HG03469 (cell line): ENCODE results near the gene PLEKHB1.
"Not testable (repeated sequence)": the region's sequence is repeated elsewhere in the genome, so short reads cannot be mapped to it uniquely, and the experiment has no call there.

Experiments used
- ATAC-seq: cut with Tn5 transposase; IDR thresholded peaks from one replicate; pipeline ENCODE4 v1.9.1; 2021; ENCODE audit warnings: mild to moderate bottlenecking, moderate library complexity, moderate number of reproducible peaks; ENCODE audit not compliant: unreplicated experiment

PLEKHB1 gene

GRCh38 chr11:73670808-73671207, 24.4 kb downstream of the PLEKHB1 start:
- ATAC-seq = no peak

- ATAC-seq = no peak
Measured at GRCh38 chr11:73671701-73672100, 25.3 kb downstream of the PLEKHB1 start.

GRCh38 chr11:73676552-73676951, 30.2 kb downstream of the PLEKHB1 start:
- not testable (repeated sequence) for ATAC-seq

- no peak for ATAC-seq
Measured at GRCh38 chr11:73680687-73681086, 34.3 kb downstream of the PLEKHB1 start.

GRCh38 chr11:73693899-73694525, 47.6 kb downstream of the PLEKHB1 start:
- no peak for ATAC-seq

- ATAC-seq = no peak
Measured at GRCh38 chr11:73705053-73705452, 58.7 kb downstream of the PLEKHB1 start.

- ATAC-seq = no peak
Measured at GRCh38 chr11:73710964-73711363, 64.6 kb downstream of the PLEKHB1 start.
